Renal pelvis (tissue), 4 donors: ENCODE data around the gene MYO5A. TPM values are rescaled to one million over a fixed set of nuclear protein-coding genes. Genes with fewer than 3 reads are reported as not detected.
A peak's percentile ranks its signal among the peaks of the same experiment; 100 is the strongest.
"Not testable (repeated sequence)": the region's sequence is repeated elsewhere in the genome, so short reads cannot be mapped to it uniquely, and the experiment has no call there.

Experiments
- DNase-seq: peaks from one replicate; pipeline ENCODE4 v3.0.0-alpha.2; 2013
- polyA plus RNA-seq, 3 donors: library from polyadenylated mRNA; unstranded; fragments of 120-200 nt; gene quantifications; one replicate each; pipeline ENCODE4 v1.2.1, GENCODE V29; 2013; ENCODE audit not compliant: insufficient read length in 3 of 3

MYO5A gene
- polyA plus RNA-seq, 3 donors = 7.3 to 9.5 (median 8.1) TPM

DNA sequence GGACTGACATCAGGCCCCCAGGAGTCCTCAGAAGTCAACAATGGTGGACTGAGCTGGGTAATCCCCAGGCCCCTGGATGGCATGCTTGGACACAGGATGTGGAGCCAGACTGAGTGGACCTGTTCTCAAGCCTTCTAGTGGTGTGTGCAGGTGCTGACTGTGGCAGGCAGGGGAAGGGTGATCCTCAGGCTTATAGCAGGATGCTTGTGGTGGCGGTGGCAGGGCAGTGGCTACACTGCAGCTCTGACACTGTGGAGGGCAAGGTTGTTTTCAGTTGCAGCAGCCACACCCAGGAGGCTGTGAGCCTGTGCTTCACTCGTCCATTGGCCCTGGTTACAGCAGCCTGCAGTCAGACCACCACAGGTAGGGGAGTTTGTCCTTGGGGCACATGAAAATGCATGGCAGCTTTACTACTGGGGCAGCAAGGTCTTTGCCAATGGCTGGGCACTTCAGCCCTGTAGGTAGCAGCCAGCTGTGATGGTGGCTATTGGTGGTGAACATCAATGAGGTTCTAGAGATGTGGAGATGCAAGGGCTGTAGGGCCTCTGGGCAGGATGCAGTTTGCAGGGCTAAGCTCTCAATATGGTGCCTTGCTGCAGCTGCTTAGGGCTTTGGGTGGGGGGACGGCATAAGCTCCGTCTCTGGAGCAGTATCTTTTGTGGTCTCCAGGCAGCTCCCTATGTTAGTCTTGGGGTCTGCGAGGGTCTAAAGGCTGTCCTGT is 17.5 kb upstream of the MYO5A start:
- no peak for DNase-seq

DNA sequence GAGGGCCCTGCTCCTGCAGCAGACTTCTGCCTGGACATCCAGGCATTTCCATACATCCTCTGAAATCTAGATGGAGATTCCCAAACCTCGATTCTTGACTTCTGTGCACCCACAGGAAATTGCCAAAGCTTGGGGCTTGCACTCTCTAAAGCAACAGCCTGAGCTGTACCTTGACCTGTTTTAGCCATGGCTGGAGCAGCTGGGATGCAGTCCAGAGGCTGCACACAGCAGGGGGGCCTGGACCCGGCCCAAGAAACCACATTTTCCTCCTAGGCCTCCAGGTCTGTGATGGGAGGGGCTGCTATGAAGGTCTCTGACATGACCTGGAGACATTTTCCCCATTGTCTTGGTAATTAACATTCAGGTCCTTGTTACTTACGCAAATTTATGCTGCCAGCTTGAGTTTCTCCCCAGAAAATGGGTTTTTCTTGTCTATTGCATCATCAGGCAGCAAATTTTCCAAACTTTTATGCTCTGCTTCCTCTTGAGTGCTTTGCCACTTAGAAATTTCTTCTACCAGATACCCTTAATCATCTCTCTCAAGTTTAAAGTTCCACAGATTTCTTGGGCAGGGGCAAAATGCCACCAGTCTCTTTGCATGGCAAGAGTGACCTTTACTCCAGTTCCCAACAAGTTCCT is 11.8 kb upstream of the MYO5A start:
- DNase-seq = no peak

DNA sequence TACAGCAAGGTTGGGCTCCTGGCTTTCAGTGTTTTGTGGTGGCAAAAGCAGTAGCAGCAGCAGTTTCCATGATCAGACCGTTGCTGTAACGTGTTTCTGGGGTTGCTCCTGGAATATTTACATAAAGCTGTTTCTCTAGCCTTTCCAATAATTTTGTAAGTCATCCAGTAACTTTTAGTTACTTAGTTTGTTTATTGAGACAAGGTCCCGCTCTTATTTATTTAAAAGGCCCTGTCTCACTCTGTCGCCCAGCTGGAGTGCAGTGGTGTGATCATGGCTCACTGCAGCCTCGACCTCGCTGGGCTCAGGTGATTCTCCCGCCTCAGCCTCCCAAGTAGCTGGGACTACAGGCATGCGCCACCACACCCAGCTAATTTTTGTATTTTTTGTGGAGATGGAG is 8.8 kb upstream of the MYO5A start:
- no peak for DNase-seq

DNA sequence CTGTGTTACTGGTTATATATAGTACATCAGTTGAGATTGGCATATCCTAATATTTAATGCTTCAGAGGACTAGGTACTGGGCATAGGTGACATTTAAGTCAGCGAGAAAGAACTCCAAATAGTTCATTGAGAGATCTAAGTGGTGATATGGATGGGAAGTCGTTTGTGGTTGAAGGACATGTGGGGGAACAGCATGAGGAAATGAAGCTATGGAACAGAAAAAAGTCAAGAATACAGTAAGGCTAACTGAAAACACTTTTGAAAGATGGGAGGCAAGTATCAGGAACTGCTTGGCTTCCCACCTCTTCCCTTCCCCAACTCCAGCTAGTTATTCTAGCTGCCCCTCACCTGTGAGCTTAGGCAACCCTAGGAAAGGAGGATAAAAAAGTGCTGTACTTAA is 3.7 kb upstream of the MYO5A start:
- DNase-seq = no peak

DNA sequence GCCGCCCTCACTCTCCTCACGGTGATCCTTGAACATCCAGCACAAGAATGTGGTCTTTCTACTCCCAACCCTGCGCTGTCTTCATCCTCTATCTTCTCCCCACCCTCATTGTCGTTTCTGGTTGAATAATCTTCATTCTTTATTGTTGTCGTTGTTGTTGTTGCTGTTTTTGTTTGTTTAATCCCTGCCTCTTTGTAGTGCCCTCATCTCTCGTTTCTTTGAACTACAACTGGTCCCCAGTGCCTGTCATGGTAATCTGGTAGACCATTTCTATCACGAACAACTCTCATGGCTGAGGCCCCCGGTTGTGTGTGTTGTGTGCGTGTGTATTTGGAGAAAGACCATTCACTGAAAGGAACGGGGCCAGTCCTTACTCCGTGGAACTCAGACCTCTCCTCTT is 1.3 kb upstream of the MYO5A start:
- no peak for DNase-seq

DNA sequence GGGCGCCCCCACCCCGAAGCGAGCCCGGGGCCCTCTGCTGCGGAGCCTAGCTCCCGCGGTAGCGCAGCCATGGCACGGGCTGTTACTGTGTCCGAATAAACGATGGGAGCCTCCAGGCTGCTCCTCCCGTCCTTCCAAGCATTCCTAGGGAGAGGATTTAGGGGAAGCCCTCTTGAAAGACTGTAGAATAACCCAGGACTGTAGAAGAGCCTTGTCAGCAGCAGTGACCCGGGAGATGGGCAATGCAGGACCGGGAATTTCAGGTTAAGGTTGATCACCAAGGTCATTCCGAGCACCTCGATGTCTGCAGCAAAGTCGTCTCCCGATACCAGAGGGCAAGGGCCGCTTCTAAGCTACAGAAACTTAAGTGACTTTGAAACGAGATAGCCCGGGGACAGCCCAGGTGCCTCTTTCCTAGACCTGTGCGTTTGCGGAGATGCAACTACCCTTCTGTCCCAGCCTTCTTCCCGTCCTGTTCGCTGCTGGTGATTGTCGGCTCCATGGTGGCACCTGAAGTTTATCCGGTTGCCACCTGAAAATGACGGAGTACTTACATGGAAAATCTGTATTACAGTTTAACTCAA is 753 bp upstream of the MYO5A start:
- DNase-seq = peak; percentile 7

DNA sequence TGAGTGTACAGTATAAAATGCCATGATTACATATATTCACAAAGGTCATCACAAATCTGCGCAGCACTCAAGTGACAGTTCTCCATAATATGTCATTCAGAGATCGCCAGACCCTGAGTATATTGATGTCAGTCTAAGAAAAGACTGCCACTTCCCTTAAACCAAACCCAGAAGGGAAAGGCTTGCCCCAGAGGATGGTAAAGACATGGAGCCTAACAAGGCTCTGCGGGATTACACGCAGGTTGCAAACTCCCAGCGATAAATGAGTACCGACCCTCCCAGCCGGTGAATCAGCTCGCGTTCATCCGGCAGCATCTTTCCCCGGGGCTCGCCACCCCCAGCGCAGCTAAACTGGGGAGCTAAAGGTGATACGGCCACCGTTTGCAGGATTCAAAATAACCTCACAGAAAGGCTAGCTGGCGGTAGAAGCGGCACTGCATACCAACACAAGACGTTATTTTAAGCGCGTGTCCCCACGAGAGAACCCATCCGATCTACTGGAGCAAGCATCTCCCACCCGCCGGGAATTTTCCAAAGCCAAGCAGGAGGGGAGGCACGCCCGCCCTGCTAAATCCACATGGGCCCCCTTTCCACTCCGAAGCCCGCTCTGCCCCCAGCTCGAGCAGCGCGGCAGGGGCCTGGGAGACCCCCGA is 643 bp downstream of the MYO5A start:
- DNase-seq = peak; percentile 16

DNA sequence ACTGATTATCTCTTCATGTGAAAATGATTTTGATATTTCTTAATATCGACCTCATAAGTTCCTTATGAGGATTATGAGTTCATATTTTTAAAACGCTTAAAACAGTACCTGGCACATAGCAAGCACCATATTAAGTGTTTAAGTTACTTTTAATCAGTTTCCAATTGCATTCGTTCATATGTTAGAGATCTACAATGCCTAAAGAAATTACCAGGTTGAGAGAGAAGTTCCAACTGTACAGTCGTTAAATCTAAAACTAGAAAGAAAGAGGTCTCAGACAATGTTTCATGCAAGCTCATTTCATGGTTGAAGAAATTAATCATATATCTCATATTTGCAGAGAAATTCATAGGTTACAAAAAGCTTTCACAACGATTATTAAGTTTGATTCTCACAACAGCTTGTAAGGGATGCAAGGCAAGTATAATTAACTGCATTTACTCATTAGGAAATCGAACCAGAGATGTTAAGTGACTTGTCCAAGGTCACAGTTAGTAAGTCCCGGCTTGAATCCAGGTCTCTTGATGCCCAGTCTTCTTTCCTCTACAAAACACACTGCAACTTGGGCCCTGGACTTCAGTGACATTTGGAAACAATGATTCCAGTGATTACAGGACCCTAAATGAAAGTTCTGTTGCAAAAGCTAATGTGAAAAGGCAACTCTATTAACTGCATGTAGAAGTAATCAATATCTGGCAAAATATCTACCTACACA is 1.3 kb downstream of the MYO5A start:
- DNase-seq = no peak

DNA sequence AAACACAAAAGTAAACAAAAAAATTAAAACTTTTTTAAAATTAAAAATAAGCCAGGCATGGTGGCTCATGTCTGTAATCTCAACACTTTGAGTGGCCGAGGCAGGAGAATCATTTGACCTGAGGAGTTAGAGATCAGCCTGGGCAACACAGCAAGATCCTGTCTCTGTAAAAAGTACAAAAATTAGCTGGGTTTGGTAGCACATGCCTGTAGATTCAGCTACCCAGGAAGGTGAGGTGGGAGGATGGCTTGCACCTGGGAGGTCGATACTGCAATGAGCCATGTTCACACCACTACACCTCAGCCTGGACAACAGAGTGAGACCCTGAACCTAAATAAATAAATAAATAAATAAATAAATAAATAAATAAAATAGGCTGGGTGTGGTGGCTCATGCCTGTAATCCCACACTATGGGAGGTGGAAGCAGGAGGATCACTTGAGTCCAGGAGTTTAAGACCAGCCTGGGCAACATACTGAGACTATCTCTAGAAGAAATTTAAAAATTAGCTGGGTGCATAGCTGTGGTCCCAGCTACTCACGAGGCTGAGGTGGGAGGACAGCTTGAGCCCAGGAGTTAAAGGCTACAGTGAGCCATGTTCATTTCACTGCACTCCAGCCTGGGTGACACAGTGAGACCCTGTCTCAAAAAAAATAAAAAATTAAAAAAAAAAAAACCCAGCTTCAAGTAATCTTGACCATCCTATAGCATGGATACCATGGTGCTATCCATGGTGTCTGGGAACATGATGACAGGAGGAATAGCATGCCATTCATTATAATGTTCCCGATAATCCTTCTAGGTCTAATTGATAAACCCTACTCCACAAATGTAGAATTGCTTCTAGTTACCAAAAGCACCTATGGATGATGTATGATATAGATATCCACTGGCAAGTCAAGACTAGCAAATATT is 4.2 kb downstream of the MYO5A start:
- no peak for DNase-seq

DNA sequence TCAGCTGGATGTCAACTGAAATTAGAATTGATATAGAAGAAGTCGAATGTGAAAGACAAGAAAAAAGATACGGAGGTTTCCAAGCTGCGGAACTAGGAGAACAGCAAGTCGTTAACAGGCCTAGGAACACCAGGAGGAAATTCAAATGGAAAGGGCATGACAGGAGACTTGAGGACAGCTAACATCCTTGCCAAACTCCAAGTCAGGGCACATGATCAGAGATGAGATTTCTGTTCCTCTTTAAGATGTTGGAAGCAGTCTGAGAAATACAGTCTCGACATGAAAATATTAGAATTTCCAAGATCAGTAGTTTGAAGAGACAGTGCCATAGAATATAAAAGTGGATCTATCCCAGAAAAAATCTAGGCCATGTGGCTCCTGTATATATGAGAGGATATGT is 5.0 kb downstream of the MYO5A start:
- DNase-seq = no peak

DNA sequence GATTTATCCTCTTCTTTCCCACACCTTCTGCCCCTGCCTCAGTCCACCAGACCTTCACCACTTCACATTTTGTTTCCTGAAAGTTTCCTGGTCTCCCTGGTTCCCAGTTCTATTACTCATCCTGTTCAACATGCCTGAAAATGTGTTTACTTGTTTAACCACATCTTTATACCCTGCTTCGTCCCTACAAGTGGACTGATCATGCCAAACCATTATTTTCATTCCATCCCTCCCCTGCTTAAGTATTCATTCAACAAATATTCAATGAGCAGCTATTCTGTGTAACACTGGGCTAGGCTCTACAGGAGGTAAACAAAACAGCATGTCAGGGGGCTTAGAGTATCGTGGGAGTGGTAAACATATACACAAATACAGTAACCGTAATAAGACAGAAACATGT is 5.5 kb downstream of the MYO5A start:
- DNase-seq = no peak

DNA sequence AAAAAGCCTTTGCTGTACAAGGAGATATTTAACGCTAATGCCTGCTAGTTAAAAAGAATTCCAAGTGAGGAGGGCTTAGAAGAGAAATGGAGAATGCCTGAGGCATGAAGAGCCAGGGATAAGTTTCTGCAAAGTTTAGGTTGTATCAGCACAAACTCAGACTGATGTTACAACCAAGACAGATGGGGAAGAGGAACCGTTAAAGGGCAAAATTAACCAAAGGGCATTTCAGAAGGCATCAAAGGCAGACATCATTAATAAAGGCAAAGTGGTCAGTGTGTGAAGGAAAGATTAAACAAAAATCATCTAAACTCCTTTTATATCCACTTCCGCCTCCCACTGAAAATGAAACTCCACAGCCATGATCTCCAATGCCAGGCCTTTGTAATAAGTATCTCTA is 7.0 kb downstream of the MYO5A start:
- DNase-seq = no peak

DNA sequence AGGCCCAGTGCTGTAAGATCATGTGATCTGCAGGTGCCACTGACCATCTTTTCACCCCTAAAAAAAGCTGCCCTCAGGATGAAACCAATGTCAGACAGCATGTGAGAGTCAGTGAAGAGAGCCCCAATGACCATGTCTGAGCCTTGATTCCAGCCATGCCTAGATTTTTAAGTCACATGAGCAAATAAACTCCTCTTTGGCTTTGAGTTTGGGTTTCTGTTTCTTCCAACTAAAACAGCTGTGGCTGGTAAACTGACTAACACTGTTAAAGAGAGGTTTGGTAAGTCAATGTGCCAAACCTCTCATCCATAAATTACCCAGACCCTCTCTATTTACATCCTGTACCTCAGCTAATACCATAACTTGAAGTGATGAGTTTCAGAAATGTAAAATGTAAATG is 8.3 kb downstream of the MYO5A start:
- no peak for DNase-seq

DNA sequence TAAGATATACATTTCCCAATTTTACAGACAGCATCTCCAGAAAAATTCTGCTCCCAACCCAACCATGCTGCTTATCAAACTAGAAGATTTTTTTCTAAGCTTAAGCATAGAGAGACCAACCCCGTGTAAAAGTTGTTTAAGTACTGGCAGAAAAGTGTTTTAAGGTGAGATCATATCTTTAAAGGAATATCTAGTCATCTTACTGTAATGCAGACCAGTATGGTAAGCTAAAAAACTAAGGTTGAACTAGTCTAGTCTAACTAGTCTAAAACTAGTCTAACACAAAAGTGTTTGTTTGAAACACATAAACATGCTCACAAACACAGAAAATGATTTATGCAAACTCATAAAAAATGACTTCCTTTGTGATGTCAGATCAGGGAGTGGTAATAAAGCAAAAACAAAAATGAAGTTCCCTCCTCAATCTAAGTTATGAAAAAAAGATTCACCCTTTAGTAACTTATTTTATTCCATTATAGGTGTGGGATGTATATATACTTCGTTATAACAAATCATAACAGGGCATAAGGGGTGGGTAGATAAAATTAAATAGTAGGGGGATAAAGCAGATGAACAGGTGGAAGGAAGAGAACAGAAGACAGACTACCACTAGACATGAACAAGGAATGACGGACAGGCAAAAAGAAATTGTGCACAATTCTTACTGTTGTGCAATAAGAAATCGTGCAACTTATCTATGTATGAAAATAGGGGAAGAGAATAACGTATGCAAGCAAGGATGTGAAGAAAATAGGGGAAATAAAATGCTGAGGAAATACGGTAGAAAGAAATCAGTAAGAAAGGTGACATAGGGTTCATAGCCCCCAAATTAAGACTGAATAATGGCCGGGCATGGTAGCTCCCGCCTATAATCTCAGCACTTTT is 10.0 kb downstream of the MYO5A start:
- no peak for DNase-seq

DNA sequence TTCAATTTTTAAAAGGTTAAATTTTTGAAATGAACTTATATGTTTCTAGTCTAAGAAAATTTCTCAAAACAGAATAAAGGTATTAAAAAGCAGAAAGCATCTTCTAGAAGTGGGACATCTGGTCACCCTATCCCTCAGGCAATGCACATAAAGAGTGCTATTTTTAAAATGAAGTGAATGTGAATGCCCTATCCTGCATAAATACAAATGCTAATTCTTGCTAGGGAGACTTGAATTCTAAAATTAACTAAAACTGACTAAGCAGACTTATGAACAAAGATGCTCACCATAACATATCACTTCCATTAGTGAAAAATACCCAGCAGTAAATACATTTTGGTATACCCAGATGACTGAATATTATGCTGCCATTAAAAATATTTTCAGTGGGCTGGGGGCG is 11.7 kb downstream of the MYO5A start:
- DNase-seq = no peak

DNA sequence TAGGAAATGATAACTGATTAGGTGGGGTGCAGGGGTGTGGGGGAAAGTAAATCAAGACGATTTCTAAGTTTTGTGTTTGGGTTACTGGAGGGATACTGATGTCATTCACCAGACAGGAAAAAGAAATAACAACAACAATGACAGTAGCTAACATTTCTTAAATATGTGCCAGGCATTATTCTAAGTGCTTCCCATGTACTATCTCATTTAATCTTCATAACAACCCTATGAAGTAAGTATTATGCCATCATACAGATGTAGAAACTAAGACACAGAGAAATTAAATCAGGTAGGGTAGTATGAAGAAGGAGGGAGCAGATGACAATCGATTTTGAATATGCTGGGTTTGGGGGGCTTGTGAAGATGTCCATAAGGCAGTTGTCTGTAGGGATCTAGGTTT is 13.3 kb downstream of the MYO5A start:
- no peak for DNase-seq

DNA sequence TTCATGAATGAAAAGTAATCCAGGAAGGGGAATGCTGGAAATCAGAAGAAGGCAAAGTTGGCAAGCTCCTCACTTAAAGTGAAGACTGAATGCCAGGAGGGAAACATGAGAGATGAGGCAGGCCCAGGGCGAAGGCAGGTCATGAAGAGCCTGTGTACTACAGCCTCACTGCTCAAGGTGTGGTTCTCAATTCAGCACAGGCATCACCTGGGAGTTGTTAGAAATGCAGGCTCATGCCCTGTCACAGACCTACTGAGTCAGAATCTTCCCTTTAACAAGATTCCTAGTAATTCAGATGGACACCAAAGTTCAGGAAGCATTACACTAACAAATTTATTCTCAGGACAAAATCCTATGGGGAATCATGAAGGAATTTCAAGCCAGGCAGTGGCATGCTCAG is 14.2 kb downstream of the MYO5A start:
- no peak for DNase-seq

DNA sequence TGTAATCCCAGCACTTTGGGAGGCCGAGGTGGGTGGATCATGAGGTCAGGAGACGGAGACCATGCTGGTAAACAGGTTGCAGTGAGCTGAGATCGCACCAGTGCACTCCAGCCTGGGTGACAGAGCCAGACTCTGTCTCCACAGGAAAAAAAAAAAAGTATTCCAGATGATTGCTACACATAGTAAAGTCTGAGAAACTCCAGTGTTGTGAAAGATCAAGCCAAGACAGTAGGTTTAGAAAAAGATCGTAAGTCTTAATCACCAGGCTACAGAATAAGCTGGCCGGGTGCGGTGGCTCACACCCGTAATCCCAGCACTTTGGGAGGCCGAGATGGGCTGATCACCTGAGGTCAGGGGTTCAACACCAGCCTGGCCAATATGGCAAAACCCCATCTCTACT is 15.8 kb downstream of the MYO5A start:
- DNase-seq = not testable (repeated sequence)

DNA sequence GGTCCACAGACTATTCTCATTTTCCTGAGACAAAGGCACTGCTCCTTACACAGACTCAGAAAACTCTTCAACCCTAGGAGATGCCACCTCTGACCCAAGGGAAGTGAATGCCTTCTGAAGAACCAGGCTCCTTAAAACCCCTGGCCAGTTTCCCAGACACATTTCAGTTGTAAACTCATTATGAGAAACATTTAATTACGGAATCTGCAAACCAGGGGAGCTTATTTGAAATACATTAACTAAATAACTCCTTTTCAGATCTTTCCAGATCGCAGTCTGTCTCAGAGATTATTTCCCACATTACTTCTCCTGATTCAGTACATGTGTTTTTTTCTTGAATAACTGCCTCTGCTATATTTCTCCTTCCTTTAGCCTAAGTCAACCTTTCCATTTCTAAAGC is 17.6 kb downstream of the MYO5A start:
- no peak for DNase-seq
